Activated gamma-delta T cell treated with Interleukin-2 at 50 U/mL for 16 hours (primary cell): ENCODE data around the gene TEAD1.

Experiments used
- DNase-seq: peaks from one replicate; pipeline ENCODE4 v3.0.0-alpha.2; 2020

The TEAD1 gene

DNA sequence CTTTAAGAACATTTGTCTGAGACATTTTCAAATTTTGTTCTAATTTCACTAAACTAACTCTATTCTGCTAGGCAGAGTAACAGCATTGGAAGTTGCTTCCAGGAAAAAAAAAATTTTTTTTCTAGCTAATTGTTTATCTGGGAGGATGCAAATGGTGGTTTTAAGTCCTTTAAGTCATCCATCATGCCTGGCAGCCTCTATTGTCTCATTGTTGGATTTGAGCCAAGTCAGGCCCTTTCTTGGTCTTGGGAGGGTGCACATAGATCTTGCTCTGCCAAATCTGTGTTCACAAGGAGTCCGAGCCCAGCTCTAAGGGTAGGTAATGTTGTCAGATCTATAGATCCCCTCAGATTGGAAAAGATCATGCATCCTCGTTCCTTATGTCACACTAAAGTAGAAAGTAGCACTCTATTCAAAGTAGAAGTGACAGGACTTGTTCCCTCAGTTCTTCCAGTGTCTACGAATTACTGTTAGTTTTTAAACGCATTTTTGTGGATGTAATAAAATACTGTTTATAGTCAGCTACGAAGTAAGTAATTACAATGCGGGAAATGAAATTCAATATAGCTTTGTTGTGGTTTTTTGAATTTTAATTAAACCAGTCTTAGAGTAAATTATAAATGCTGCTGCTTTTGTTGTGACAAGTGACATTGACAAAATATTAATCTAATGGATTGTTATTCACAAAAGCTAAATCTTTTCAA lies 168.9 kb downstream of the TEAD1 start:
- no peak for DNase-seq

DNA sequence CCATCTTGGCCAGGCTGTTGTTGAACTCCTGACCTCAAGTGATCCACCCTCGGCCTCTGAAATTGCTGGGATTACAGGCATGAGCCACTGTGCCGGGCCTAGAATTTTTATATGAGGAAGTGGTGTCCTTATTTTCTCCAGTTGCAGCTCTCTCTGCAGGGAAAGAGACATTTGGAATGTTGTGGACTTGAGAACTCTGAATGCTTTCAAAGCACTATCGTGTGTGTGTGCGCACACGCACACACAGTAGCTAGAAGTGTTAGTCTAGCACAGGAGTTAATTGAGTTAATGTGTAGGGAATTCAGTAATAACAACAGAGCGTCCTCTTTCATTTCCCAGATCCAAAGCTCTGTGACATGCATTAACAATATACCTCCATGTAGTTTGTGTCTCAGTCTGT lies 170.9 kb downstream of the TEAD1 start:
- no peak for DNase-seq

DNA sequence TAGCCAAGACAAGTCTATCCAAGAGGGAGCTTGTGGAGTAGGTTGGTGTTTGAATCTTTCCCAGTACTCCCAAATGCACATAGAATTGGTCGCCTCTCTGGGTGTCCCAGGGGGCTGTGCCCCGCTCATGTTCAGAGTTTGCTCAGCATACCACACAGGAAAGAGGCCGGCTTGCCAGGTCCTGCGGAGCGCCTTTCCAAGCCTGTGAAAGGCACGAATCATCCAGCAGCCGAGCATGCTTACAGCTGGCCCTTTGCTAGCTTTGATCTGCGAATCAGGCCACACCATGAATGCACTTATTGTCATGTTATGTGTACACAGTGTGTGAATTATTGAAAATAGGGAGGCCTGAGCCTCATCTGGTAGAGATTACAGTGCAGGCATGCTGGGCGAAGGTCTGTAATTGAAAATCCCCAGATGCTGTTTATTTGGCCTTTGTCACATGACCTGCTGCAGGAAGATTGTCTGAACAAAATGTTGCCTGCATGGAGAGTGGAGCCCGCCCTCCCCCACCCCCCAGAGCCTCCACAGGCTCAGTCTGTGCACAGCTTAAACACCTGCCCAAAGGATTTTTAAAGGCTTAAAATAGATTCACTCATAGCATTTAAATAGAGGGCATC lies 171.6 kb downstream of the TEAD1 start:
- no peak for DNase-seq

DNA sequence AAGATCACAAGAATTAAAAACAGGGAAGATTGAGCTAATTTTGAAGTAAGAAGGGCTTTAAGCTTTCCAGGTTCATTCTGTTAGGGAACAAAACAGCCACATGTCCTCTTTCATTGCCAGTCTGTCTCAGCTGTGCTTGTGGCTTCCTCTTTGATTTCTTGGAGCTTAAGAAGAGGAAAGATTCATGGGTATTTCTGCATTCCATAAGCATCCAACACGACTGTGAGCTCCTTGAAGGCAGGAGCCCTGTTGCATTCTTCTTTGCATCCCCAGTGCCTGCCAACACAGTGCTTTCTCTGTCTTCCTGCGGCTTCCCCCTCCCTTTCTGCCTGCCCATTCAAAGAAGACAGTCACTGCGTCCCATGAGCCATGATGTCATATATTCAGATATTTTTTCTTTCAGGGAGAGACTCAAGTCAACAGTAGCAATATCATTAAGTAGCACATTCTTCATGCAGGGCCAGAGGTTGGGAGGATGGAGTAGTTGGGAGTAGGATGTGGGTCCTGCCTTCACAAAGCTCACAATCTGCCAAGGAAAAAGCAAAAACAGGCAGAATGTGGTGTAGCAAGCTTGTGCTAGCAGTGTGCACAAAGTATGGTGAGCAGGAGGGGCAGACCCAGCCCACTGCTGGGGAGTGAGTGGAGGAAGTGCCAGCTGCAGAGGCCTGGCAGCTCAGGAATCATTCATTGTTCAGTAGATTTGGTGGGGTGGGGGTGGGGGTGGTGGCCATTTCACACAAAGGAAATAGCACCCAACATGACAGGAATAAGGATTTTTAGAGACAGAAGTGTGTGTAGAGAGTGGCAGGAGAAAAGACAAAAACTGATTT lies 172.8 kb downstream of the TEAD1 start:
- DNase-seq: no peak

DNA sequence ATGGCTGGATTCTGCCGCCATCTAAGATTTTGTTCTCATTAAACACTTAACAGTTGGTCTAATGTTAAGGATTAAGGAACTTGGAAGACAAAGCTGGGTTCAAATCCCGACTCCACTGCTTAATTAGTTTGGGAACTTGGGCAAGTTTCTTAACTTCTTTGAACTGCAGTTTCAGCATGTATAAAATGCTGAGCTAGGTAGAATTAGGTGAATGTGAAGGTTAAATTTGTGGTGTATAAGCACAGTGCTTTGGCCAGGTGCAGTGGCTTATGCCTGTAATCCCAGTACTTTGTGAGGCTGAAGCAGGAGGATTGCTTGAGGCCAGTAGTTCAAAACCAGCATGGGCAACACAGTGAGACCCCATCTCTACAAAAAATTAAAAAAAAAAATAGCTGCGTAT lies 174.2 kb downstream of the TEAD1 start:
- DNase-seq: no peak

DNA sequence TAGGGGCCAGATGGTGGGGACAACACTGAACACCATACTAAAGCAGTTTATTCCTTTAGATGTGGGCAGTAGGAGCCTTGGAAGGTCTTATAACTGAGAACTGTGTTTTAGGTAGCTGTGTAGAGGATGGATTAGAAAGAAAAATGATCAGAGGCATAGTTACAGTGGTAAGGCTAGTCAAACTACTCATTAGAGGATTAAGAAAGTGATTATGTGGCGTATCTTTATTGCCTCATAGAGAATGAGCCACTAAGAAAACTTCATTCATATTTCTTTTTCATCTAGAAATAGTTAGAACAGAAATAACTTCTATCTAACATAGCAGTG lies 179.1 kb downstream of the TEAD1 start:
- no peak for DNase-seq

DNA sequence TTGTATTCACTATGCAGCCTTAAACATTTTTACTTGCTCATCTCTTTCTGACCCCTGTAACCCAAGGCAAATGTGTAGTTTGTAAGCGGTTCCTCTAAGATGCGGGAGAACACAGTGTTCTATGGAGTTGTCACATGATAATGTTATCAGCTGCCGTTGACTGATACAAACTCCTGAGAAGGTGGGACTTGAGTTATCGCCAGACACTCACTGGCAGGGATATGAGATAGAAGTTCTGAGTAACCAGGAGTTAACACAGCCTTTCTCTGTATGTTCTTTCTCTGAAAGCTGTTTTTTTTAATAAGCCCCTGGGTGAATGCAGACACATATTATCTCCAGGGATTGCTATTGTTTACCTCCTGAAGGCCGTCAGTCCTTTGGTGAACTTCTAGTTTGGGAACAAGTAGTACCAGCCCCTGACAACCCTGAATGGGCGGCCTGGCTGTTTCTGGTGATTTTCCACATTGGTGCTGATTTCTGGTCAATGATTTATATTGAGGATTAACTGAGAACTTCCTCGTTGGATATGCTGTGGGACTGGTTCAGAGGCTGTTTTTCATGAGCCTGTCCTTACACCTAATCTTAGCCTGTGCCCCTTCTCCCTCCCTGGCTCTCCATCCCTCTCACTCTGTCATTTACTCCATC lies 179.6 kb downstream of the TEAD1 start:
- no peak for DNase-seq

DNA sequence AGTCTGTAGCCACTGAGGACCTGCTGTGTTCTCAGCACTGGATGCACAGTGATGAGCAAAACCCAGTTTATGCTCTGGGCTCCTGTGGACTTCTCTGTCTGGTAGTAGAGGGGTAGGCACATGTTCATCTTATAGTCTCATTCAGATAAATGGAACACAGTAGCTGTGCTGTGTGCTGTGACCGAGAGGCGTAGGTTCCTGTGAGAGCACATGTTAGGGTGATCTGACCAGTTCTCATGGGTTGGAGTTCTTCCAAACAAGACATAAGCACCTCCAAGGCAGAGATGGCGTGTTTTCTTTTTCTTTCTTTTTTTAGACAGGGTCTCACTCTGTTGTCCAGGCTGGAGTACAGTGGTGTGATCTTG lies 180.1 kb downstream of the TEAD1 start:
- DNase-seq: no peak

DNA sequence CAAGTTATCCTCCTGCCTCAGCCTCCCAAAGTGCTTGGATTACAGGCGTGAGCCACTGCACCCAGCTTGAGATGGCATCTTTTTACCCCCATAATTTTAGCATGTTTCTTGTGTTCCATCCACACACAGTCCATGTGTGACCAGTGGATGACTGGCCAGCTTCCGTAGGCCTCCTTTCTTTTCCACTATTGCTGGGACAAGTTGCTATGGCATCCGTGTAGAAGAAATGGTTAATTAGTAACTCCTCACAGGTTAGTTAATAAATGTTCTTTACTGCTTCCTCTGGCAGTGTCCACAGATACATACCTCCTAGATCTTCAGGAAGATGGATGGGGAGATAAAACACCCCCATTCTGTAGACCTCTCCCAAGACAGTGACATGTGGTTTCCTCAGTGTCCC lies 180.6 kb downstream of the TEAD1 start:
- no peak for DNase-seq

DNA sequence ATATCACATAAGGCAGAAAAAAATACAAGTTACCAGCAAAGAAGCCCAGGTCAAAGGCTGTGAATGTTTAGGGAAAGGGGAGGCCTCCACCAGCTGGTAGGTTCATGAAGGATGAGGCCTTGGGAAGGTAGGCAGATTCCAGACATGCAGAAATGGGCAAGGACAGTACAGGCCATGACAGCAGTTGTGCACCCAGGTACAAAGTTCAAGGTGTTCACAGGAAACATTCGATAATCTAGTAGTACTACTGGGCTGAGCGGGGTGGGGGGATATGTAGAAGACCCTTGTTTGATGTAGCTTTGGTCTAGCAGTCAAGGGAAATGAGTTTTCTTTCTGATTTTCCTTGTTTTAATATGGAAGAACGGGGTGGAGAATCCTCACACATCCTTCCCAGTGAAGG lies 182.1 kb downstream of the TEAD1 start:
- no peak for DNase-seq

DNA sequence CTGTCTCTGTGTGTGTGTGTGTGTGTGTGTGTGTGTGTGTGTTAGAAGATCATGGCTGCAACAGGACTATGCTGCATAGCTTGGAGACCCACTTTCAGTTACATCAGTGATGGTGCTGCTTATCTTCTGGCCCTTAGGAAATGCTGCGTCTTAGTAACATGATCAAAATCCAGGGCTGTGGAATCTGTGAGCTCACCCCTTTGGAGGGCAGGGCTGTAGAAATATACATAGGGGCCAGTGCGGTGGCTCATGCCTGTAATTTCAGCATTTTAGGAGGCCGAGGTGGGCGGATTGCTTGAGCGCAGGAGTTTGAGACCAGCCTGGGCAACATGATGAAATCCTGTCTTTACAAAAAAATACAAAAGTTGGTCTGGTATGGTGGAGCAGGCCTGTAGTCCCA lies 183.4 kb downstream of the TEAD1 start:
- no peak for DNase-seq

DNA sequence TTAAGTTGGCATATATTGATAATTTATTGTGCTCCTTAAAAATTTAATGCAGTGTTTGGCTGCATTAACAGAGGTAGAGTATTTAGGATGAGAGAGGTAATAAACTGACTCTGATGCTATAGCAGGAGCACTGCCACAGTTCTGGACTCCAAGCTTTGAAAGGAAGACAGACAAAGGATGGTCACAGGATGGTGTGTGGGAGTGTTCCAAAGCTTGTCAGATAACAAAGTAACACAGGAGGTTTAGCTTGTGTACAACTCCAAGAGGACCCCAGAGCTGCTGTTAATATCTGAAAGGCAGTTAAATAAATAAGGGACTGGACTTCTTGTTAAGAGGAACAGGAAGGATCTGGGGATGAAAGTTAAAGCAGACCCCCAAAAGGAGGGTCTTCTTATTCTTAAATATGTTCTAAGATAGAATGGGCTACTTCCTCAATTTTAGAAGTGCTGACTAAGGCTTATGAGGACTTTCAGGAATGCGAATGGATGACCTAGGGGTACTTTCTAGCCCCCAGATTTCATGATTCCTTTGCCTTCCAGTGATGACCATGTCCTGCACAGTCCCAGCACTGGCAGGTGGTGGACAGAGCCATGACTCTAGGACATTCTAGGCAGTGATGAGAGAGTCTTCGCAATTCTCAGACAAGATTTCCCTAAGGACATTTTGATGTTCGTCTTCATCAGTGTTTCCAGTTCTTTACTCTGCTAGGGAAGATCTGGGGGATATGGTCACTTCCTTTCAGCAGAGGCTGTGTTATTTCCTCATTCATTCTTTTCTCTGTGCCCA lies 185.8 kb downstream of the TEAD1 start:
- no peak for DNase-seq

DNA sequence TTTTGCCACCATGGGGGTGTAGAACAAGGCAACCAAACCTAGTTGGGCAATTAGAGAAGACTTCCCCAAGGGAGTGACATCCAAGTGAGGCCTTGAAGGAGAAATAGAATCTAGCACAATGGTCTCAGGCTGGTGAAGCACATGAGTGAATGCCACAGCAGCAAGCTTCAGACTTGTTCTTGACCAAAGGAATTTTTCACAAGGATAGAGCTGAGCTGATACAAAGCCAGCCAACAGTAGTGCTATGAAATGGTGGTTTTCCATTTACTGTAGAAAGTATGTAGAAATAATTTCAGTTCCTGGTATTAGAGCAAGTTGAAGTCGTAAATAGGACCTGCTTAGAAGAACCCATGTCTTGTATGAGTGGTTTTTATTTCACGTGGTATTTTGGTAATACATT lies 186.6 kb downstream of the TEAD1 start:
- no peak for DNase-seq

DNA sequence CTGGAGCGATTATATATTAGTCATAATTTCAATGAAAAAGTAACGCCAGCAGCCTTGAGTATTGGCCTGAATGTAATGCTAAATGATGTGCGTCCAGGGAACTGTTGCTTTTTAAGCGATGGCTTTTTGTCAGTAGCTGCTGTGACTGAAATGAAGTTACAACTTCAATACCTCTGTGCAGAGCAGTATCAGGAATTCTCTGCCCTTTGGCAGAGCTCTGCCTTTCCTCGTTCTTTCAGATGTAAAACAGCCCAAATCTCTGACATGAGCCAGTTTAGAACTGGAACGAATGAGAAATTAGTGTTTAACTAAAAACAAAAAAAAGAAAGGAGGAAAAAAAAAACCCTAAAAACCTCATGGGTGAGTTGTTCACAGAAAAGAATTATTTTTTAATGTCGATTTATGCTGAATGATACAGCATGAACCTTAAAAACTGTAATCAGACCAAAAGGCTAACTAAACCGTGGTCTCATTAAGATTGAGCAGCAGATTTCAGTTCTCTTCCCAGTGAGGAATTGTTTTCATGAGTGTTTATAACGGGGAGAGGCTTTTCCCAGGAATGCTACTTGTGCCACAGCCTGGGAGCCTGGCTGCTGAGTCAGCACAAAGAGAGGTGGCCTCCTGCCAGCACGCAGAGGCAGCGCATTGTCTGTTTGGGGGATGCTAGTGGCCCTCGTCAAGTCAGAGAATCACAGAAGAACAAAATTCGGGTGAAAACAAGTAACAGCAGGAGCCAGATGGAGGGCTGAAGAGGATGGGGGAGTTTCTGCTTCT lies 188.7 kb downstream of the TEAD1 start:
- DNase-seq: no peak

DNA sequence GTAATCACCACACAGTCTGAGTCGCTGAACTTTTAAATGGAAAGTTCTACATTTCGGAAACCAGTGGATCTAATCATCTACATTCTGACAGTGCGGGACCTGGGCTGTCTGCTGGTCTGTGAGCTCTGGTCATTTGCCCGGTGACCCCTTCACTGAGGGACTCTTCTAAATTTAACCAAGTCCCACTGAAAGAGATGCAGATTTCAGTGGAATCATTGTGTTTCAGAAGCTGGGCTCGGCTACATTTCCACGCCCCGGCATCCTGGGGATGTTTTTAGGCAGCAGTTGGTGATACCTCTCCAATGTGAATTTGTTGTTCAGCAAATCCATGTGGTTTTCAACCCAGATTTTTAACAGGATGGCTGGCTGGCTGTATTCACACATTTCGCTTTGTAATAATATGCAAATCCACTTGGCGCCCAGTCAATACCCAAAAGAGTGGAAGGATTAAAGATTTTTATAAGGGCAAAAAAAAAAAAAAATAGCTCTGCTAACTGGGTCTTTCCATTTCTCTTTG lies 189.4 kb downstream of the TEAD1 start:
- no peak for DNase-seq

DNA sequence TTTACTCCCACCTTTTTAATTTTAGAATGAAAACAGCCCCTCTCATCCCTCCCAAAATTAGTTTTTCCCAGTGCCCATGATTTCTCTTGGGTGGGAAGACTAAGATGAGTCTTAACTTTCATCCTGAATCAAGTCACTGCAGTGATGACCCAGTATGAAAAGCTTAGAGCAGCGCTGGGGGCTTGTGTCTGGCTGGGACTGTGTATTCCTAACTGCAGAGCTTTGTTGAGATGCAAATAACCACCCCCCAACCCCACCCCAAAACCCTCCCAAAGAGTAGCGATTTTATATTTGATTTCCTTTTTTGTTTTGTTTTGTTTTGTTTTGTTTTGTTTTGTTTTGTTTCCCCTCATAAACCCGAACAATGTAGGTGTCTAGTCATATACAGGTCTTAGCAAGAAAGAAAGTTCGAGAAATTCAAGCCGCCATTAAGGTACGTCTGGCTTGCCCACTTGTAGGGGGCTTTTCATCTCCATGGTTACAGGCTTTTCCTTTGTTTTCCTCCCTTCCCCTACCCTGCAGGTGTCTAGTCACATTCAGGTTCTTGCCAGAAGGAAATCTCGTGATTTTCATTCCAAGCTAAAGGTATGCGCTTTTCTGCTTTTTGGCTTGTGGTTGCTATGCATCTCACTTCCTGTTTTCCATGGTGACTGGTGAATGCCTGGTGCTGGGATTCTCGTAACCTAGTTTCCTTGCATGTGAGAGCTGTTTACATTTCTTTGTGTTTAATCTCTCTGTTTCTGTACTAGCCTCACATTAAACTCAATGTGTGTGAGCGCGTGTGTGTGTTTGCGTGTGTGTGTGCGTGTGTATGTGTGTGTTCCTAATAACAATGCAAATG lies 190.3 kb downstream of the TEAD1 start:
- DNase-seq: no peak

DNA sequence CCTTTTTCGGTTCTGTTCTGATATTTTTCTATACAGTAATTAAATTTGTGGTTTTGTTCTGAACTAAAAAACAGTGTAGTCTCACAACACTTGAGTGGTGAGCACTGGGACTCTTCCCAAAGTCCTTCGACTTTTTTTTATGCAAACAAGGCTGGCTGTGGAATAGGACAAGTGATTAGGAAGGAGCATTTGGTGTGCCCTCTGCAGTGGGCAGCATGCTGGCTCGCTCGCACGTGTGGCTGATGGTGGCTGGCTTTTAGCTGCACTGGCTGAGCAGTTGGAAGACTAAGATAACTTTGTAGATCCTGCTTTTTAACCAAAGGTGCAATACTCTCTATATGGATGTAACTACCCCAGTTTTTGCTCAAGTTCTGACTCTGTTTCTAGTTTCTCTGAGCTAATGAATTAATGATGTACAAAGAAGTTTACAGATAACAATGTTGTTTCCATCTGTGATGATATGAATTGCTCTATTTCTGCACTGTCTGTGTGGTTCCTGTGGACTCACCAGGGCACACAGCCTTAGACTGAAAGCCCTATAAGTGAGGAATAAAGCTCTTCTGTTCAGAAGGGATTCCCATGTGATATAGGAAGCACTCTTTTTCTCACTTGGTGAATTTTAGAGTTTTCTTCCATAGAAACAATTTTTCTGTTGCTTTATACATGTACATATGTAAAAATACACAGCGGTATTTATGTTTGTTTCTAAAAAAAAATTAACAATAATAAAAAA lies 191.8 kb downstream of the TEAD1 start:
- DNase-seq: no peak

DNA sequence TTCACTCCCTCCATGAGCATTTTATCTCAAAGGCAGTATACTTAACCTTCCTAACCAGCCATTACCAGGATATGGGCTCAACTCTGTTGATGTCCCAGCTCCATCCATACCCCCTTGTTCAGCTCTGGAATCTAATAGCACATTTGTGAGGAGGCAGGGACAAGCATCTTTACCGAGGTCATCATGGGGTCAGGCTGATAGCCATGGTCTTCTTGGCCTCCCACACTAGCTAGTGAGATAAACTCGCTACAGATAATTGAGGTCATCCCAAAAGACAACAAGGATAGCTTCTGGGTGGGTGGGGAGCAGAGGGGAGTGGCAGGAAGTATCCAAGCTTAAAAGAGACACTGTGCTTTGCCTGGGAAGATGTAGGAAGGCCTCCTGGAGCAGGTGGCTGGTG lies 193.3 kb downstream of the TEAD1 start:
- DNase-seq: no peak

DNA sequence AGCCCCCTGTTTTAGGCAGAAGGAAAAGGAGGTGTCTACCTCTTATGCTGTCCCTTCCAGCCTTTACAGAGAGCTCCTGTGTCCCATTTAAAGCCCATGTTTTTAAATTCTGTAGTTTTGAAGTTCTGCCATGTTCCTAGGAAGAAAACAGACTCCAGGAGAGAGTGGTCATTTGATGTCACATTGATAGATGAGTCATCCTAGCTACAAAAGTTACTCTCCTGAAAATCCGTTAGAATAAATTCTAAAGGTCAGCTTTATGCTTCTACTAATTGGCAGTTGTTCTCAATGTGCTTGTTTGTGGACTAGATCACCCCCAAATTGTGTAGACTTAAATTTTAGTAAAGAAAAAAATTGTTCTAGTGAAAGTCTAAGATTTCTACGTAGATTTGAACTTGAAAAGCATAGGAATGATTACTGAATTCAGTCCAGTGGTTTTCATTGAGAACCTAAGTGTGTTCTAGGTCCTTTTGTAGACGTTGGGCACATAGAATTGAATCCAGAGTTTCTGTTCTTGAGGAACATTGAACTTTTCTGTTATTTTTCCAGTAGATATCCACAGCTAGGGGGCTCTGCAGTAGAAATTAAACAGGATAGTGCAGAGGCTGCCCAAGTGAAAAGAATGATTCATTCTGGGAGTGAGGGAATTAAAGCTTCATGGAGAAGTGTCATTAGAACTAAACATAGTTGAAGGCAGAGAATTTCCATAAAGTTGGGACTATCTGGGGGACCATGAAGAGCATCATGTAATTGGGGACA lies 194.3 kb downstream of the TEAD1 start:
- no peak for DNase-seq

DNA sequence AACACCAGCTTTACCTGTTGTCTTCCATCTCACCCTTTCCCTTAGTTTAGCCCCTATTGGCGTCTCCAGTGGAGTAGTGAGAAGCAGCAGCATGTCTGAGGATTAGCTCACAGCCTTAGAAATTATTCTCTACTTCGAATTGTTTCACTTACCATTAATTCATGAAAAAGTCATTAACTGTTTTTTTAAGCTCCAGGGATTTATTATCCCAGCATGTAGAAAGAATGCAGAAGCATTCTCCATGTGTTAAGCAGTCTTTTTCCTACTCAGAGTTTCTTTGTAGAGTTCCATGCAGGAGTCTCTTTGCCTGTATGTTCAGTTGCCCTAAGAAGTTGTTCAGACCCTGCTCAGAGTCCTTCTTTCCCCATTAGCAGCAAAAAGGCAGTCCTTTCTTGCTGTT lies 197.0 kb downstream of the TEAD1 start:
- DNase-seq: no peak
